Stimulated activated CD8-positive, alpha-beta memory T cell treated with anti-CD3 and anti-CD28 coated beads, Interleukin-15, amount 100 ng/mL, for 24 hours (primary cell): ENCODE measurements around the gene ACTG1.

Experiments used
- DNase-seq: peaks from one replicate; pipeline ENCODE4 v3.0.0-alpha.2; 2020; ENCODE audit warnings: low read depth

ACTG1 gene

DNA sequence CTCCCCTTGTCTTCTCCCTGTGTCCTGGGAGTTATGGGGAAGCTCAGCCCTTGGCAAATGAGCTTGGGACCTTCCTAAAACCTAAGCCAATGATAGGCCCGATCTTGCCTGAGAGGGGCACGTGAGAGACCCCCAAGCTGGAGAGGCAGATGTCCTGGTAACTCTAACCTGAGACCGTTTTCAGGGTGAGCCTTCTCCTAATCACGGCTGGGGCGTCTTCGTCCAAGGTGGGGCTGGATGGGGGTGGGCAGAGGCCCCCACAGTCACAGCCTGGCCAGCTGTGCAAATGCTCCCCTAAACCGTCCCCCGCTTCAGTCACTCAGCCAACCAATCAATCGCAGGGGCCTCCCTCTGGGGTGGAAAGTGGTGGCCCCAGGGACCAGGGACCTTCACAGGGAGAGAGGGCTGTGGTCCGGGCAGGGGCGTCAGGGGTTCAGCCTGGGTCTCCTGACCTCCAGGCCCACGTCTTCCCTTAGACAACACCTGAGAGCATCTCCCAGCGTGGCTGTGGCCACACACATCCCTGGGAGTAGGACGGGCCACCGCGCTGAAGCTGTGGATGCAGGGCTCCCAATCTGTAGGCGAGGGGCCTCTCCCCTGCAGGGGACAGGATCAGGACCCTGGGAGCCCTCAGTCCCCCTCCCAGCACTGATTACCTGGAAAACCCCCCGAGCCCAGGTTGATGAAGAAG is 30.6 kb downstream of the ACTG1 start:
- no peak for DNase-seq

DNA sequence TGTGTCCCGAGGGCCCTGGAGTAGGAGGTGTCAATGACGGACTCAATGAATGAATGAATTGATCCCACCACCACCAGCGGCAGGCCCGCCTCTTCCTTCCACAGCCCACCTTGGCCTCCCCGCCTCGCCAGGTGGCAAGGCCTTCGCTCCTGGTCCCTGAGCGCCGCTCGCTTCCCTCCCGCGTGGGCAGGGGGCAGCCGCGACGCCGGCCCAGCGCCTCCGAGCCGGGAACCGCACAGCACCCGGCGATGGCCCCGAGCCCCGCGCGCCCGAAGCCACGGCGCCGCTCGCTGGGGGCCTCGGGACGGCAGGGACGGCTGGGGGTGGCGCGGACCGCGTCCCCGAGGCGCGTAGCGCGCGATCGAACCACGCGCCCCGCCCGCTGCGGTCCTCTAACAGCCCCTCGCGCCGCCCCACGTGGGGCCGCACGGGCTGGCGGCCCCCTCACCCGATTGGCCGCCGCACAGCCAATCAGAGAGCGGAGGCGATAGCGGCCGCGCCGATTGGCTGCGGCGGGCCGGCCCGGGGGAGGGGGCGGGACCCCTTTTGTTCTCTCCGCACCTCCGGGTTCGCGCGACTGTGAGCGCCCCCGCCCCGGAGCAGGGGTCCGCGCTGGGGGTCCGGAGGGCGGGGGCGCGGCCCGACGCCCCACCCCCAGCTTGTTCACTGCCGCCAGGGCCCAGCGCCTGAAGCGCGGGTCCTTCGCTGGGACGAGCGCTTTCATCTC is 31.4 kb downstream of the ACTG1 start:
- DNase-seq: no peak

DNA sequence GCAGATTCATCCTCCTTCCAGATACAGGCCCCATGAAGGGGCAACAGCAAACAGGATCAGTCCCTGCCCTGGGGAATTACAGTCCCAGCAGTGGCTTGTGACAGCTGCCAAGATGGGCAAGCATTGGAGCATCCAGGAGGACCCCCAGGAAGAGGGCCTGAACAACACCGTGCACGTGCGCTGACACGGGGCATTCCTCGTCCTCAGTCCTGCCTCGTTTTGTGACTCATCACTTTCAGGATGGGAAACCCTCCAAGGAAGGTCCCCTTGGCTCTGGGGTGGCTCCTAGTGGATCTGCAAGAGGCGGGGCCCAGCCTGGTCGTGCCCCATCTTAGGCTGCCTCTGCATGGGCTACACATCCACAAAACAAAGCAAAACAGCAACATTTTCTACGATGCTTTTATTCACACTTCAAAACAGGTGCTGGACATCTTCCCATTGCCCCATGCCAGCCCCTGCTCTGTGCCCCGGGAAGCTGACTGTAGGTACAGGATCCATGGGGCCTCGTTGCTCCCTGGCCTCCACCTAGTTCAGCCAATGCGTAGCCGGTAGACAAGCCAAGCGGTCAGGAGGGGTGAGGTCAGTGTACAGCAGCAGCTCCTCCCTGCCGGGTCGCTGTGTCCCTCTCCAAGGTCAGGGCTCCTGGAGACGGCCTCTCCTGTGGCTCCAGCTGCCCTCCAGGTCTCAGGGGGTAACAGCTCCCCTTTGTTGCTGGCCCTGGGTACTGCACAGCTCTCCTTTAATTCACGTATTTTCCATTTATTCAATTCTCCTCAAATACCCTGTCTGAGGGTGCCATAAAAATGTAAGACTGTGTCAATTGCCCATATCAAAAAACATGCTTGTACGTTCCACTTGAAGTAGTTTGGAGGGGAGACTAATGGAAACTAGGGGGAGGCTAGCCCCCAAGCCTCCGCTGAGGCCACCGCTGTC is 32.2 kb downstream of the ACTG1 start:
- no peak for DNase-seq

DNA sequence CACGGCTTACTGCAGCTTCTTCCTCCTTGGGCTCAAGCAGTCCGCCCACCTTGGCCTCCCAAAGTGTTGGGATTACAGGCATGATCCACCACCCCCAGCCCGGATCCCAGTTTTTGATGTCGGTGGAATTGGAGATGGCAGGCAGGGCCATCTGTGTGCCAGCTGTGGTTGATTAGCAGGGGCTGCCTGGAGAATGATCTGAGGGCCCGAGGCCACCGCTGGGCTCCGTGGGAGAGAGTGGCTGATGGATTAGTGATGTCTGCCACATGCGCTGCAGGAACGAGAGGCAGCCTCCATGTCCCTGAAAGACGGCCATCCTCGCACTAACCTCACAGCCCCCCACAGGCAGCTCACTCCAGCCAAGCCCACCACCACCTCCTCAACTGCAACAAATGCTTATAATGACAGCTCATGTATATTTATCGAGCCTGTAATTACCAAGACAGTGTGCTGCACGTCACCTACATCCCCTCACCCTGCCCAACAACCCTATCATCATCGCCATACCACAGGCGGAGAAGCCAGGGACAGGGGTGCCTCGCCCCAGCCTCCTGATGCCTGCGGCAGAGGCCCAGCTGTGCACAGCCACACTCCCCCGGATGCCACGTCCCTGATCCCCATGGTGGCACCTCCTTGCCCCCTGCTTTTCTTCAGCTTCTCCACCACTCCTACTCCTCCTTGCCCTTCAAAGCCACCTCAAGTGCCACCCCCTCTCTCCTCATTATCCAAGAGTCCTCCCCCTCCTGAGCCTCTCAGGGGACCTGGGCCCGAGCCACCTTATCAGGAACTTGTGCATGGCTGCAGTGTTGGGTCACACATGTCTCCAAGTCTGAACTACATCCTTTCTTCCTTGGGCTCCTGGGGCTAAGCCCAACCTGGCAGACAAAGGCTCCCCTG is 33.2 kb downstream of the ACTG1 start:
- no peak for DNase-seq

DNA sequence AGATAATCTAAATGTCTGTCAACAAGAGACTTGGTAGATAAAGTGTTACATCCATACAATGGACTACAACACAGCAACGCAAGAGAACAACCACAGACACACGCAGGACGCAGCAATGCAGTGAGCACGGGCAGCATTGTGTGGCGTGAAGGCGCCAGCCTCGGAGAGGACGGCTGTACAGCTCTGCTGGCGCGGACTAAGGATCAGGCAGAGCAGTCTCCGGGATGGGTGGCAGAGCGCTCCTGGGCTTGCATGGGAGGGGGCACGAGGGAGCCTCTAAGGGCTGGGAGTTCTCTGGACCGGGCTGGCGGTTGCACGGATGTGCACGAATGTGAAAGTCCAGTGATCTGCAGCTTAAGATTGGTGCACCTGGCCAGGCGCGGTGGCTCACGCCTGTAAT is 34.5 kb downstream of the ACTG1 start:
- no peak for DNase-seq

DNA sequence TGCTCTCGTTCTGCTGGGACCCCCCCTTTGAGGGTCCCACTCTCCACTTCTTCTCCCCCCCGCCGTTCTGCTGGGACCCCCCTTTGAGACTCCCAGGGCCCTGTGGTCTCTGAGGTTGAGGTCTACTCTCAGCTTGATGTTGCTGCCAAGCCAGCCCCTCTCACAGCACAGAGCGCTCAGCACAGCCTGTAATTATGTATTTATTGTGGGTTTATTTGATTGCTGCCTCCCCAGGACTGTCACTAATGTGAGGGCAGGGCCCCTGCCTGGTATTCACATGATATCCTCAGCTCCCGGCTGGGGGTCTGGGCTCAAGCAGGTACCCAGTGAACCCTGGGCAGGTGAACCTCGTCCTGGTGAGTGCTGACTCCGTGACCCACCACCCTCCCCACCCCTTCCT is 35.4 kb downstream of the ACTG1 start:
- DNase-seq: no peak

DNA sequence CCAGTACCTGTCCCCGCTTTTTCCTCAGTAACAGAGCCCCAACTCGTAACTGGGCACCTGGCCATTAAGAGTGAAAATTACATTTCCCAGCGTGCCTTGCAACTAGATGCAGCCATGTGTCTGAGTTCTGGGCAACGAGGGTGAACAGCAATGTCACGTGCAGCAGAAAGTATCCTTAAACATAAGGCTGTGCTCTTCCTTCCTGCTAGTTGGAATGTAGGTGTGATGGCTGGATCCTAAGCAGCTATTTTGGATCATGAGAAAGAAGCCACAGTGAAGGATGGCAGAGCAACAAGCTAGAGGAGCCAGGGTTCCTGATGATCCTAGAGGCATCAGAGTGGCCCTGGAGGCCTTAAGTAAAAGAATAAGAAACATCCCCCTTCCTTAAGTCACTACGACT is 36.0 kb downstream of the ACTG1 start:
- DNase-seq: no peak

DNA sequence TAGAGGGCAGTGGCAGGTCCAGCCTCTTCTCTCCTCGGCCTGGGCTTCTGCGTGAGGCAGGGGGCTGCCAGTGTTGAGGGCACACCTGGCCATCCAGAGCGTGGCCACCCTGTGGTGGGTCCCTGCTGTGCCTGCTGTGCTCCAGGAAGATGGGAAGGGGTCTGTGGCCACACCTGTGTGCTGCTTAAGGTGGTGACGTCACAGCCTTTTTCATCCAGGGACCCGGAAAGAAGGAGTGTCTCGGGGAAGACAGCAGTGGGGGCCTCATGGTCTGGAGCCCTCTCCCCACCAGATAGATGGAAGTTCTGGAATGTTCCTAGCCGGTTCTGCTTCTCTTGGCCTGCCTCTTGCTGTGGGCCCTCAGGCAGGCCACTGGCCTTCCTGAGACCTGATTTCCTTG is 36.5 kb downstream of the ACTG1 start:
- no peak for DNase-seq

DNA sequence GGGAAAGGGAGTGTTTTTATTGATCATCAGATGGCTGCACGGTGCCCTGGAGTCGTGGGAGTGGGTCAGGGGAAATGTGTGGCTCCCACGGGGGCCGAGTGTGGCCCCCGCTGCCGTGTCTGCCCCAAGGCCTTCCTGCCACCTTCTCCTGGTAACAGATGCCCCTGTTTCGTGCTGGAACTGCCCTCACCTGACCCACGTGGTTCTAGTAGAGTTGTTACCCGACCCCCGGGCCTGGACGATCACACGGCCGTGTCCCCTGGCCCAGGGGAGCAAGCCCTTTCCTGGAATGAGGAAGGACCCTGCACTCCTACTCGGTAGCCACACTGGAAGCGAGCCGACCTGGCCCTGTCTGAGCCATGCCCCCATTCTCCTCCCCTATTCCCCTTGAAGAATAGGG is 37.6 kb downstream of the ACTG1 start:
- DNase-seq: no peak

DNA sequence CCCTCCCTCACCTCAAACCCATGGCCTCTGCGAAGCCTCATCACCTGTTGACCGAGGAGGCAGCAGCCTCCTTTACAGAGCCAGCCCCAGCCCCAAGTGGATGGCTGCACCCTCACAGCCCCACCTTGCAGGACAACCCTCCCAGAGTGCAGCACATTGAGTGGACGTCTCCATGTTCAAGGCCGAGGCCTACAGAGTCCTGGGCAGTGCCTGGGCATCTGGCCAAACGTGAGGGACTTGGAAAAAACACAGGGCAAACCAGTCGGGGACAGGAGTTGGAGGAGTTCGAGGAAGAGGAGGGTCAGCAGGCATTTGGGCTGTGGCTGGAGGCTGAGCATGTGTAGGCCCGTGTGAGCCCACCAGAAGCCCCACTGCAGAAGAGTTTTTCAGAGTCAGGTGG is 39.6 kb downstream of the ACTG1 start:
- DNase-seq: no peak

DNA sequence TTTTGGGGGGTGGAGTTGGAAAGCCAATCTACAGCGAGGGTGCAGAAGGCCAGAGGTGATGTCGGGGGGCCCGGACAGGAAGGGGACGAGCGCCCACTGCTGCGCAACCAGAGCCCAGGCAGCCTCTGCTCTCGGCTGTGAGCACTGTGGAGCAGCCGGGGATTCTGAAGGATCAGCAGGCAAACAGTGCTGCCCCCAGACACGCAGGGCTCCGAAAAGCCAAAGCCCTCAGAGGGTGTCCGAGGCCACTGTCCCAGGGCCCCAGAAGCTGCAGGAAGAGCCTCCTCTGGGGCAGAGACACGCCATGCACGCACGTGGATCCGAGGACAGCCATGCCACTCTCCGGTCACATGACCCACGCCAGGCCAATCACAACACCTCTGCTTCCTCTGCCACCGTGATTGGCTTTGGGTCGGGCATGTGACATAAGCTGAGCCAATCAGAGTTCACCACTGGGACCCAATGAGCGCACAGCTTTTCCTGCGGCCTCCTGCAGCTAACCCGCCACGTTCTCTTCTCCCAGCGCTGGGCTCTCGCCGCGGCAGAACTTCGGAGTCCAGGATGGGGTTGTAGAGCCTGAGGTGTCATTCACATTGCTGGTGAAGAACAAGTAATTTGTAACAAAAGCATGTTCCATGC is 40.7 kb downstream of the ACTG1 start:
- no peak for DNase-seq

DNA sequence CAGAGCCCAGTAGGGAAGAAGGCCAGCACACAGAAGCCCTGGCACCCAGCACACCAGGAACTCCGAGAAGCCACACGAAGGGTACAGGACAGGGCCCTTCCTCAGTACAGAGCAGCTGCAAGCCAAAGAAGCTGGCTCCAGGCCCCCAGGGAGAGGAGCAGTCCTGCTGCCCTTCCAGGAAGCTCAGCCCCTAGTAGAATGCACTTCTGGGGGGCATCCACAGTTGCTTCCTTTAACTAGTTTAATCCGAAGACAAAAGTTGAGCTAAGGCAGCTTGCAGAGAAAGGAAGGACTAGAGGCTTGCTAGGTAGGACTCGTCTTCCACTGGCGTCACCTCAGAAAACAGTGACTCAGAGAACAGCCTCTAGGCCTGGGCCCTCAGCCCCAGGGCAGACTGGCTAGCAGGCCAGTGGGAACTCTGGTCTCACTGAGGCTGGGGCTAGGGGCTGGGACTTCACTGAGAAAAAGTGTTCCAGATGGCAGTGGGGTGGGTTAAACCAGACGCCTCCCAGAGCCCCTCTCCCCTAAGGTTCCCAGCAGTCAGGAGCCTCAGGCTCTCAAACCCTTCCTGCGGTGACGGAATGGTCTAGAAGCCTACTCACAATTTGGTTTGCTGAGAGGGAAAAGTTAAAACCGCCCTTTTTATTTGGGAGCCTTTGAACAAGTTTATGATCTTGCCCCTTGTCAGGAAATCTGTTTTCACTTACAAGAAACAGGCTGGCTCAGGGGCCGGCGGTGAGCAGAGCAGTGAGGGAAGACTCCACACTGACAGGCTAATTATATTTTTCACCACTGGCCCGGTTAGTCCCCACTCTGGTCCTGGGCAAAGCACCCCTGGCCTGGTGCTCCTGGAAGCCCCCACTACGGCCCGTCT is 41.4 kb downstream of the ACTG1 start:
- DNase-seq: no peak

DNA sequence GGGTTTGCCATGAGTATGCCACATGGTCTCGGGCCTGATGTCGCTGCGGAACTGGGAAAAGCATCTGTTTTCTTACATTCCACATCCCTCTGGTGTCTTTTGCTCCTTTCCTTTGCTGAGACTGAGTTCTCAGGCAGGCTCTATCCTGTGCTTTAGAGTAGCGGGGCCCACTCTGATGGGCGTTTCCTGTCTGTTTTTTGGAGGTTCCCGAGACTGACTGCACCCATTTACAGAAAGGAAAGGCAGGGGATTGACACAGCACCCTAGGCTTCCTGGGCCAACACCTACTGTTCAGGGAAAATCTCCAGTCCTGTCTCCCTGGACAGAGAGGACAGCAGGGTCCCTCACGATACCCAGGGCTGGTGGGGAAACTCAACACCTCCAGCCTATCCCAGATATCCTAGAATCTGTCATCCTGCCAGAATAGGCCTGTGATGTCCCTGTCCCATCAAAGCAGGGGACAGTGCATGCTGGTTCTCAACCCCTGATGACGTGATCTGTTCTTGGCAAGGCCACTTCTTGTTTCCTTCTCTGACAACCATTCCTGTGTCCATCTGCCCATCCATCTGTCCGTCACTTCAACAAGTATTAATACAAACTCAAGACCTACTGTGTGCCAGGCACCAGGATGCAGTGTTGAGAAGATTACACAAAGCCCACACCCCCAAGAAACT is 42.2 kb downstream of the ACTG1 start:
- no peak for DNase-seq

DNA sequence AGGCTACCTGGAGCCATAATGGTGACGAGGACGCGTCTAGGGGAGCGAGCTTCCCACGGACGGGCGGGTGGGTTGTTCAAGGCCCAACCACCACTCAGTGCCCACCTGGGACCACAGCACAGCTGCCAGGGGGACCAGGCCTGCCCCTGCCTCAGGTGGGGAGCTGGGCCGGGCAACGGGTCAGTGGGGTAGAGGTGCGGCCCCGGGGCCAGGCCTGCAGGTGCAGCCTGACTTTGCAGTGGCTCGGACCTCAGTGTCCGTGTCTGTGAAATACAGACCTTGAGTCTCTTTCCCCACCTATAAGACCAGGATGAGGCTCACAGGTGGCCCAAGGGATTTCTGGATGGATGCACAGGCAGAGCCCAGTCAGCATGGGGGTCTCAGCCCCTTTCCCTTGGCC is 43.3 kb downstream of the ACTG1 start:
- DNase-seq: no peak

DNA sequence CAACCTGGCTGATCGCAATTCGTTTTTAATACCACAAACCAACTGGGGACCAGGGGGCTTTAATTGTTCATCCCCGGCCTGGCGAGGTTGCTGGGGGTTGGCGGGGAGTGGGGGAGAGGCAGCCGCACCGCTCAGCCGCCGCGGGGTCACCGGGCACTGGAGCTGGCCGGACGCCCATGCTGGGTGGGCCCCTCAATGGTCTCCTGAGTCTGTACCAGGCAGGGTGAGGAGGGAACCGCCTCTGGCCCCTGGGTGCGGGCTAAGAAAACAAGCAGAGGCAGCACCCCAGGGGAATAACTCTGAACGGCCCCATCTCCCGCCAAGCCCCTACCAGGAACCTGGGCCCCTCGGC is 43.9 kb downstream of the ACTG1 start:
- DNase-seq: no peak

DNA sequence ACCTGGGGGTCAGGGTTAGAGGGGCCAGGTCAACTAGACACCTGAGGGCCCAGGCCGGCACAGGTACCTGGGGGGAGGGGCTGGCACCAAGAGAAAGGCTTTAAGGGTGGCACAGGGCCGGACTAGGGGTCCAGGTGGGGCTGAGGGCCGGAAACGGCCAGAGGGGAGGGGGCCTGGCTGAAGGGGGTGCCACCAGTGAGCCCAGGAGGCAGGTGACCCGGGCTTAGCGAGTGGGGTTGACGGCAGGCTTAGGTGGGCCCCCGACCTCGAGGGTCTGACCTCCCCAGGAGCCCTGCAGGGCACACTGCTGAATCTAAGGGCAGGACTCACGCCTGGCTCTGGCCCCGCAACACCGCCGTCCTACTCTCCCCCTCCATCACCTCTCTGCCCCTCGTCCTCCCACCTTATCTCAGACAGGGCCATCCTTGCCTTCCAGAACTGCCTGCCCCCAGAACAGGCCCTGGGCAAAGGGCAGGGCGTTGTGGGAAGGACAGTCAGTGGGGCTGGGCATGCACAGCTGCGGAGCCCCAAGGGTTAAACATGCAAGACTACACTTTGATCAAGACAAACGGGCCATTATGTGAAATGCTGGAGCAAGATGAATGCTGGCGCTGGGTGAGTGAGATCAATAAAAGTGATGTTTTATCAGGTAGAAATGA is 44.4 kb downstream of the ACTG1 start:
- no peak for DNase-seq

DNA sequence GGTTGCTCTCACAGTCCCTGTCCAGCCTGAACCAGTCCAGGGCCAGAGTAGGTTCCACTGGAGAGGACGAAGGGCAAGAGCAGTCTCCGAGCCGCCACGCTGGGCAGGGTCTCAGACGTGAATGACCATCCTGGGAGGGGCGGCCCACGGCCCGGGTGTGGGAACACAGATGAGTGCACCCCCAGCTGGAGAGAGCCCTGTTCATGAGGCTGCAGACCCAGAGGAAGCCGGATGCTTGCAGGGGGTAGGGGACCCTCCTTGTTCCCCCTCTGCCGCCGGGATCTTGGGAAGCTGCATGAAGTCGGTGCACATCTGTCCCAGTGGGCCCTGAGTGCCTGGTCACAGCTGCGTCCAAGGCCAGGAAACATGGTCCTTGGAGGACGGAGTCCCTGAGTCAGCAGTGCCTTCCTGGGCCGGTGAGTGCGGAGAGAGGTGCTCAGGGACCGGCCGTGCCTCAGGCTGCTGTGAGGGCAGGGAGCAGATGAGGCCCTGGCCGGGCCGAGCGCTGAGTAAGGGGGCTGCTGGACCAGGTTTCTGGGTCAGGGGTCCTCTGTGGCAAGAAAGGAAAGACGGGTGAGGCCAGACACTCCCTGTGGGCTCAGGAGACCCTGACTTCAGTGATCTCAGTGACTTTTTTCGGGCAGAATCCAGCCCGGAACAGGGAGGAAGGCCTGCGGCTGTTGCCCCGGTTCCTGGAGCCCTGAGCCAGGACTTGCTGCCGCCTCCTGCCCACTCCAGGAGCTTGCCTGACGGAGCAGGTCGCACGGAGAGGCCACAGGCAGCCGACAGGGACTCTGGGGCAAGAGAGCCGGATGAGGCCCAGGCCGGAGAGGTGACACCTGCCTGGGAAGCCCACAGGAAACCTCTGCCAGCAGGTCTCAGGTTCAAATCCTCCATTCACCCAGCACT is 45.8 kb downstream of the ACTG1 start:
- DNase-seq: no peak

DNA sequence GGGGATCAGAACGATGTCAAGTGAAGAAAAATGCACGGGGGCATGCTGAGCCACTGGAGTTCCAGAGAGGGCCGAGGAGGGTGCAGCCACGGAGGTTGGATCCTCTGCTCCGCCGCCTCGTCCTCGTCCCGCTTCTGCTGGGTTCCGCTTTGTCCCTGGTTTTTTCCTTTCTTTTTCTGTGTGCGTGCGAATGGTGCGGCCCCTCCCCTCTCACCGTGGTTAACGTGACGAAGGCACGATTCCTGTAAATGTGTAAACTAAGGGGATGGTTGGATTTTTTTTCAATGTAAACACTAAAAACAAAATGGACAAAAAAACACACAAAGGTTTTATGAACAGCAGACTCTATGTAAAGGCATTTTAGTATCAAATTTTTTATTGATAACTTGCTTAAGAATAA is 46.7 kb downstream of the ACTG1 start:
- DNase-seq: no peak
